OCI-LY7 (cell line): Measurements from ENCODE around the gene POLR1B. TPM values are rescaled to one million over a fixed set of nuclear protein-coding genes. Genes with fewer than 3 reads are reported as not detected.

Experiments
- BruUV-seq: library from RNA; stranded (reverse); fragments of 400-500 nt; replicated peaks from 2 replicates; lab custom pipeline; 2021; lab: Mats Ljungman, UMichigan
- CTCF ChIA-PET: fragments of 300-600 bp; sonication (Branson Sonifier 250); formaldehyde crosslinking; loops from one replicate; lab custom pipeline; 2022; ENCODE audit warnings: antibody characterized with exemption; ENCODE audit not compliant: unreplicated experiment; lab: Charles Lee
- POLR2A ChIA-PET: fragments of 300-600 bp; sonication (Branson Sonifier 250); formaldehyde crosslinking; loops from one replicate; lab custom pipeline; 2022; ENCODE audit warnings: antibody characterized with exemption; lab: Charles Lee
- DNase-seq: peaks from one replicate; pipeline ENCODE4 v3.0.0-alpha.2; 2015; ENCODE audit warnings: low spot score
- H2AFZ ChIP-seq: fragments of 200-600 bp; sonication (generic), shearing (Covaris generic); 2 replicates; pipeline ENCODE4 v1.6.1; 2014; ENCODE audit warnings: mild to moderate bottlenecking, antibody characterized with exemption, low read length, moderate library complexity
- H3K27ac ChIP-seq: fragments of 200-600 bp; sonication (generic); 2 replicates; pipeline ENCODE4 v1.5.1; 2014; ENCODE audit warnings: mixed run types, low read depth, mild to moderate bottlenecking, moderate library complexity, low read length, inconsistent platforms; ENCODE audit not compliant: poor library complexity, severe bottlenecking
- H3K36me3 ChIP-seq: fragments of 200-600 bp; sonication (generic); 2 replicates; pipeline ENCODE4 v1.6.1; 2014; ENCODE audit warnings: mild to moderate bottlenecking, antibody characterized with exemption, low read length, moderate library complexity, mixed read lengths; ENCODE audit not compliant: insufficient read depth
- H3K4me1 ChIP-seq: fragments of 200-600 bp; sonication (generic); 2 replicates; pipeline ENCODE4 v1.5.1; 2014; ENCODE audit warnings: mild to moderate bottlenecking, low read length; ENCODE audit not compliant: insufficient read depth, poor library complexity, severe bottlenecking
- H3K4me2 ChIP-seq: fragments of 200-600 bp; sonication (generic); 2 replicates; pipeline ENCODE4 v1.6.1; 2014; ENCODE audit warnings: mild to moderate bottlenecking, low read length
- H3K4me3 ChIP-seq: fragments of 200-600 bp; sonication (generic); 2 replicates; pipeline ENCODE4 v1.5.1; 2014; ENCODE audit warnings: mild to moderate bottlenecking, low read depth, low read length; ENCODE audit not compliant: poor library complexity, severe bottlenecking
- H3K79me2 ChIP-seq: fragments of 200-600 bp; sonication (generic); 2 replicates; pipeline ENCODE4 v1.6.1; 2016; ENCODE audit warnings: low read depth, mild to moderate bottlenecking, low read length, moderate library complexity, mixed read lengths; ENCODE audit not compliant: insufficient read depth
- H3K9me2 ChIP-seq: fragments of 200-600 bp; sonication (generic); 2 replicates; pipeline ENCODE4 v1.6.1; 2016; ENCODE audit warnings: mild to moderate bottlenecking, low read length, mixed read lengths; ENCODE audit not compliant: insufficient read depth
- H3K9me3 ChIP-seq: fragments of 200-600 bp; sonication (generic); 2 replicates; pipeline ENCODE4 v1.6.1; 2014; ENCODE audit warnings: mild to moderate bottlenecking, mixed run types, low read length, mixed read lengths
- H4K20me1 ChIP-seq: fragments of 200-600 bp; sonication (generic); 2 replicates; pipeline ENCODE4 v1.6.1; 2014; ENCODE audit warnings: mild to moderate bottlenecking, antibody characterized with exemption, low read length, moderate library complexity, mixed read lengths; ENCODE audit not compliant: insufficient read depth
- EZH2phosphoT487 ChIP-seq: fragments of 200-600 bp; sonication (generic); IDR thresholded peaks from 2 replicates; pipeline ENCODE4 v1.6.1; 2018; ENCODE audit warnings: low read depth, borderline replicate concordance, mild to moderate bottlenecking, mixed run types, antibody characterized with exemption, low read length, moderate library complexity, mixed read lengths
- intact Hi-C: fragments of 100-400 bp; cut with micrococcal nuclease; formaldehyde crosslinking; loops from one replicate; pipeline ENCODE4 v1.10.0; 2022; ENCODE audit not compliant: unreplicated experiment
- total RNA-seq, 2 experiments: library from RNA; depleted of rRNA in 1 of 2; stranded (reverse); fragments of >200 nt in 1 of 2; shearing (Covaris generic) in 1 of 2; gene quantifications; 2 replicates each; pipeline ENCODE4 v1.2.3, GENCODE V29; 2014 to 2022
- TF ChIP-seq, protein P1 (sequence below): fragments of 200-600 bp; sonication (generic); conservative IDR thresholded peaks from 2 replicates; pipeline ENCODE4 v1.5.1; 2014; ENCODE audit warnings: mild to moderate bottlenecking, antibody characterized with exemption, low read length, moderate library complexity, mixed read lengths

The POLR1B gene
- total RNA-seq, 2 experiments from 2014 or later, result 30.5 to 44.7 TPM

DNA sequence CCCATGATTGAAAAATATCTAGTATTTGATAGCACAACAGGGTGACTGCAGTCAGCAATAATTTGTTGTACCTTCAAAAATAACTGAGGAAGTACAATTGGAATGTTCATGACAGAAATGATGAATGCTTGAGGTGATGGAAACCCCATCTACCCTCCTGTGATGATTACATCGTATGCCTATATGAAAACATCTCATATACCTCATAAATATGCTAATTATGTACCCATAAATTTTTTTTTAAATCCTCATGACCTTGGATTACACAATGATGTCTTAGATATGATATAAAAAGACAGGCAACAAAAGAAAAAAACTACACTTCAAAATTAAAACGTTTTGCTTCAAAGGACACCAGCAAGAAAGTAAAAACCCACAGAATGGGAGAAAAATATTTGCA lies 1.4 kb upstream of the POLR1B start:
- peak; percentile 8 for DNase-seq

DNA sequence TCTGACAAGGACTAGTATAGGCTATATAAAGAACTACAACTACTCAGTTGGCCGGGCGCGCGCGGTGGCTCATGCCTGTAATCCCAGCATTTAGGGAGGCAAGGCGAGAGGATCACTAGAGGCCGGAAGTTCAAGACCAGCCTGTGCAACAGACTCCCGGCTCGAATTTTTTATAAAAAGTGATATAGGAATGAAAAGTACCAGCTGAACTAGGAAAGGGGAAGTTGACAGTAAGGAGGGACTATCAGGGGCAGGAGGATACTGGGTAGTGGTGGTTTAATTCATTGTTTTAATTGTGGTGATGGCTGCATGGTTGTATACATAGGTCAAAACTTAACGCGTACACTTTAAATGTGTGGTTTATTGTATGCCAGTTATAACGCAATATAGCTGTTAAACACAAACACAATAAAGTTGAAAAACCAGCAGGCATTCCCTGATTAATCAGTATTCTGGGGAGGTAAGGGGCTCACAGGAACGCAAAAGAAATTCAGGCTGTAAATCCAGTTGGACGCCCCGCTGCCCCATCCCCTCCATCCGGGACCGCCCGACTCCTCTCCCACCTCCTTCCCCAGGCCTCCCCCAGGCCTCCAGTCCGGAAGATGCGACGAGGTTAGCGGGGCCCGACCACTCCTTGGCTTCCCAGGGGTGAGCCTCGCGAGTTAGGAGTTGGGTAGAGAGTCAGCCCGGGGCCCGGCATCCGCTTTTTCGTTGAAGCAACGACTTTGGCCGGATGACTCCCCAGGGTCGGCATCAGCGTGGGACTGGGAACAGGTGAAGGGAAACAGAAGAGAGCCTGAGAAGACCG lies 746 bp upstream of the POLR1B start:
- intact Hi-C loops, result loop anchor here (5.0 kb wide), 3 partner anchors 41 to 264 kb away; partner anchors contain the start of genes CHCHD5, SLC20A1 and ZC3H6
- Histone ChIP-seq H3K9me3 (no peaks in the 10 kb centered on the region), H3K4me2 (peak overlapping the region; percentile 79), H3K27ac (peak overlapping the region; percentile 83), H3K4me1 (peaks cover 23% of the 10 kb centered on the region), H3K9me2 (no peaks in the 10 kb centered on the region), H2AFZ (peak overlapping the region; percentile 83), H4K20me1 (peaks cover 16% of the 10 kb centered on the region), H3K79me2 (peaks cover 46% of the 10 kb centered on the region), H3K36me3 (peaks cover 14% of the 10 kb centered on the region), H3K4me3 (peak overlapping the region; percentile 91)
- ChIA-PET CTCF (no interaction called here), POLR2A (interaction anchor here (0.6 to 1.3 kb wide), 3 partner anchors 58 to 487 kb away, joined by 3 to 5 read pairs (median 3); partner anchors contain the start of genes TMEM87B and ZC3H8)
- TSS peak; percentile 98 for BruUV-seq
- TF ChIP-seq EZH2phosphoT487, result no peak
- TF ChIP-seq, protein P1, sequence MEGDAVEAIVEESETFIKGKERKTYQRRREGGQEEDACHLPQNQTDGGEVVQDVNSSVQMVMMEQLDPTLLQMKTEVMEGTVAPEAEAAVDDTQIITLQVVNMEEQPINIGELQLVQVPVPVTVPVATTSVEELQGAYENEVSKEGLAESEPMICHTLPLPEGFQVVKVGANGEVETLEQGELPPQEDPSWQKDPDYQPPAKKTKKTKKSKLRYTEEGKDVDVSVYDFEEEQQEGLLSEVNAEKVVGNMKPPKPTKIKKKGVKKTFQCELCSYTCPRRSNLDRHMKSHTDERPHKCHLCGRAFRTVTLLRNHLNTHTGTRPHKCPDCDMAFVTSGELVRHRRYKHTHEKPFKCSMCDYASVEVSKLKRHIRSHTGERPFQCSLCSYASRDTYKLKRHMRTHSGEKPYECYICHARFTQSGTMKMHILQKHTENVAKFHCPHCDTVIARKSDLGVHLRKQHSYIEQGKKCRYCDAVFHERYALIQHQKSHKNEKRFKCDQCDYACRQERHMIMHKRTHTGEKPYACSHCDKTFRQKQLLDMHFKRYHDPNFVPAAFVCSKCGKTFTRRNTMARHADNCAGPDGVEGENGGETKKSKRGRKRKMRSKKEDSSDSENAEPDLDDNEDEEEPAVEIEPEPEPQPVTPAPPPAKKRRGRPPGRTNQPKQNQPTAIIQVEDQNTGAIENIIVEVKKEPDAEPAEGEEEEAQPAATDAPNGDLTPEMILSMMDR, result no peak
- DNase-seq, result peak; percentile 86

More for the DNA sequence above, 1.4 kb upstream of the POLR1B start:
- H4K20me1 ChIP-seq, result peaks cover 16% of the 10 kb centered on the region
- H3K4me1 ChIP-seq, result peaks cover 23% of the 10 kb centered on the region
- no peaks in the 10 kb centered on the region for H3K9me2 ChIP-seq
- no peaks in the 10 kb centered on the region for H3K9me3 ChIP-seq
- H3K36me3 ChIP-seq, result peaks cover 10% of the 10 kb centered on the region
- intact Hi-C loops, result loop anchor here (5.0 kb wide), 3 partner anchors 41 to 264 kb away; partner anchors contain the start of genes CHCHD5, SLC20A1 and ZC3H6
- peak overlapping the region; percentile 79 for H3K4me2 ChIP-seq
- H3K4me3 ChIP-seq, result peak overlapping the region; percentile 91
- H3K27ac ChIP-seq, result peak overlapping the region; percentile 83
- peak overlapping the region; percentile 83 for H2AFZ ChIP-seq
- BruUV-seq, result no TSS peak
- CTCF ChIA-PET, result no interaction called here
- POLR2A ChIA-PET, result interaction anchor here (0.6 to 1.3 kb wide), 4 partner anchors 42 to 486 kb away, joined by 3 to 5 read pairs (median 3); partner anchors contain the start of genes TMEM87B and ZC3H8
- TF ChIP-seq EZH2phosphoT487, result no peak
- TF ChIP-seq, protein P1, result no peak
- H3K79me2 ChIP-seq, result peaks cover 41% of the 10 kb centered on the region
